HG02798 (cell line): ENCODE results near the gene SYT6.
"Not testable (repeated sequence)": the region's sequence is repeated elsewhere in the genome, so short reads cannot be mapped to it uniquely, and the experiment has no call there.

Experiments used
- ATAC-seq: cut with Tn5 transposase; IDR thresholded peaks from one replicate; pipeline ENCODE4 v1.9.1; 2021; ENCODE audit warnings: mild to moderate bottlenecking; ENCODE audit not compliant: unreplicated experiment, poor library complexity

The SYT6 gene

GRCh38 chr1:114077188-114077587 lies 76.5 kb downstream of the SYT6 start:
- no peak for ATAC-seq

DNA sequence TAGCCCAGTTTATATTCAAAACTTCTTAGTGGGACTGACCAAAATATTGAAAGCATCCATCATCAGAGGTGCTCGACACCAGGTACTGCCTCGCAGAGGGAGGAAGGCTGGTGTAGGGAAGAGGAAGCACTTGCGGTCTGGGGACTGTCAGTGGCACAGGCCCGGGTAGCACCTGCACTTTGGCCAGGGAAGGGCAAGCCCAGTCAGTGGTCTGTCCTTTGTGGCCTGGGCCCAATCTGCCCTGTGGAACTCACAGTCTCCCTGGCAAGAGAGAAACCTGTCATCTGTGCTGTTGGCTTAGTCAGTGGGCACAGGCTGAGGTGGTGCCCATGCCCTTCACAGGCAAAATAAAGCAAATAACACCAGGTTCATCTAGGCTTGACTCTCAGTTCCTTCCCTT lies 77.4 kb downstream of the SYT6 start:
- ATAC-seq, result peak; percentile 42

DNA sequence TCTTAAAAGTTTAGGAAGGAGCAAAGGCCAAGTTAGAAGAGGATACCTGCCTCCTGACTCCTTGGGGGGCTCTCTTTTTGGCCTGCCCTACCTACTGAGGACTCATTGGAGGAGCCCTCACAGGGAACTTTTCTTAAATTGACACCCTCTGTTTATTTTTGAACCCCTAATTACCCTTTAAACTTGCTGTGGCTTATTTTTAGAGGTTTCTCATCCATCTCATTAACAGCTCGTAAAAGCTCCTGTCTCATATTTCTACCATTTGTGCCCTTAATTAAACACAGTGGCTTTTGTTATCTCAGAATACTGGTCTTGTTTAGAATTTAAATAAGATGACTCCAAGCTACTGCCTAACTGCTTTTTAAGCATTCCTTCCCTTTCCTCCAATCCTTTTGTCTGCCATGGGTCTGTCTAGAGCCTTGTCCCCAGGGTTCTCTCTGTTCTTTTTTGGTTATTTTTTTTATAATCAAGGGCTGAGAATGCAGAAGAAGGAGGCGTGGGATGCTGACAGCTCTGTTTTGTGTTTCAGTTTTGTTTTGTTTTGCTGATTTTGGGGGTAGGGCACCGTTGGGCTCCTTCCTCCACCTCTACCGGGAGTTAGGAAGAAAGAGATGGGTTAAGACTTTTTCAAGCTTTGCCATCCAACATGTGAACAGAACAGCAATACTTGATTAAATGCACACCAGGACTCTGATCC lies 78.0 kb downstream of the SYT6 start:
- ATAC-seq, result peak; percentile 62

DNA sequence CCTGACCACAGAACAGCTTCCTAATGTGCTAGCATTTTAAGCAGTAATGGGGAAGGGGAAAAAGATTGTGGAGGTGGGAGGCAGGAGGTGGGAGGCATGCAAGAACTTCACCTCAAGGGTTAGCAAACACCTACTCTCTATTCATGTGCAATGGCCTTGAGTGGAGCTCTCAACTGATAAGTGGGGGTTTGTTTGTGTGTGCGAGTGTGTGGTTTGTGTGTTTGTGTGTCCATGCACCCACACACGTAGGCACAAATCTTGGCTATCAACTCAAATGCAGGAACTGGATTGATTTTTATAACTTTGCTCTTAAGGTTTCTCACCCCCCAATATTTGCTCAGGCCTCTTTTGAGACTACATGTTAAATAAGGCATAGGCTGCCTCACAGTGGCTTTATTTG lies 78.6 kb downstream of the SYT6 start:
- ATAC-seq, result no peak

GRCh38 chr1:114072246-114072645 lies 81.4 kb downstream of the SYT6 start:
- no peak for ATAC-seq

GRCh38 chr1:114069762-114070161 lies 83.9 kb downstream of the SYT6 start:
- ATAC-seq, result not testable (repeated sequence)

GRCh38 chr1:114068684-114069083 lies 85.0 kb downstream of the SYT6 start:
- not testable (repeated sequence) for ATAC-seq

DNA sequence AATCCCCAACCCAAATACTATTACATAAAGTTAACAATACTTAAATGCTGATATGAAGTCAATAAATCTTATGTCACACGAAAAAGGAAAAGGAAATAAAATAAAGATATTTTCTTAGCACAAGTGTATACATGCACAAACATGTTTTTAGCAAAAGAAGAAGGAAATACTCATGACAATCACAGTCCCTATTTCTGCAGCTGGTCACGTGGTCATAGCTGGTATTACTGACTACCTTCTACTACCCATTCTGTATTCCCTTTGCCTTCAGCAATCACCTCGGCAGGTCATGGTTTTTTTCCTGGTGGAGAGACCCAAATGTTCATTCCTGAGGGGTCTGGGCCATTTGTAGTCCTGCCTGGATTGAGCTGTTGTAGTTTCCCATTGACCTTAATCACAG lies 88.0 kb downstream of the SYT6 start:
- ATAC-seq, result not testable (repeated sequence)

- ATAC-seq, result no peak
Measured at GRCh38 chr1:114063544-114063943, 90.1 kb downstream of the SYT6 start.

DNA sequence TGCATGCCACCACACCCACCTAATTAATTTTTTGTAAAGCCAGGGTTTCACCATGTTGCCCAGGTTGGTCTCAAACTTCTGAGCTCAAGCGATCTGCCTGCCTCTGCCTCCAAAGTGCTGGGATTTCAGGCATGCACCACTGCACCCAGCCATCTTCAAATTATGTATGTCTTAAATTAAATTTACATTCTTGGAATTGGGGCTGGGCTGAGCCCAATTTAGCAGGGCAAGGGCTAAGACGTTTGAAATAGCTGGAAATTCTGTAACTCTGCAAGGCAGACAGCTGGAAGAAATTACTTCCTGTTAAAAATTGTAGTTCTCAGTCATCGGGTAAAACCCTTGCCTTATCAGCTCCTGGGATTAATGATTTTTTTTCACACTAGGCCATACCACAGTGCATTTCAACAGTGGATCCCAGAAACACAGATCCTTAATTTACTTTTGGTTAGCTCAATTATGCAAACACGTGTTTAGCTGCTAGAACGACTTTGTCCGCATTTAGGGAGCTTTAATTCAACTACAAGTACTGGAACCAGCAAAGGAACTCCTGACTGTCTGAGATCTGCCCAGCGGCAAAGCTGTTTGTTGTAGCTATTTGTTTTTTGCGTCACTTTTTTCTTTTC lies 91.1 kb downstream of the SYT6 start:
- no peak for ATAC-seq

DNA sequence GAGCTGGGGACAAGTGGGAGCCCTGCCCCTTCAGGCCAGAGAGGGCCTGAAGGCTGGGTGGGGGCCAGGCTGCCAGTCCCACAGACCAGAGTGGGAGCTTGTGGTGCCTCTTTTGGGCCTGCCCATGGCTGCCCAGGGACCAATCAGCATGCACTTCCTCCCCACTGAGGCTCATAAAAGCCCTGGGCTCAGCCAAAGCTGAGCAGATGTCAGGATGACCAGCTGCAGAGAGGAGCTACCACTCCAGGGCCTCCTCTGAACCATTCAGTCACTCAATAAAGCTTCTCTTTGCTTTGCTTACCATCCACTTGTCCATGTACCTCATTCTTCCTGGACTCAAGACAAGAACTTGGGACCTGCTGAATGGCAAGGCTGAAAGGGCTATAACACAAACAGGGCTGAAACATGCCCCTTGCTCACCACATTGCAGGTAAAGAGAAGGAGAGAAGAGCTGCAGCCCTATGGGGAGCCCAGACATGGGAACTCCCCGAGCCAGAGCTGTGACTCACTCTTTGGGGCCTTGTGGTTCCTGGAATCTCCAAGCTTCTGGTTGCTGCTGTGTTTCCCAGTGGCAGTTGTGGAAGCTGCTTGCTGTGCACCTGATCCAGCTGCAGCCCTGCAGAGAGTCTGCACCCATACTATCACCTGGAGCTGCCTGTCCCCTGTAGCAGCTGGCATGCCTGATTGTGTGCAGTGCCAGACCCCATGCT lies 92.4 kb downstream of the SYT6 start:
- ATAC-seq, result no peak

DNA sequence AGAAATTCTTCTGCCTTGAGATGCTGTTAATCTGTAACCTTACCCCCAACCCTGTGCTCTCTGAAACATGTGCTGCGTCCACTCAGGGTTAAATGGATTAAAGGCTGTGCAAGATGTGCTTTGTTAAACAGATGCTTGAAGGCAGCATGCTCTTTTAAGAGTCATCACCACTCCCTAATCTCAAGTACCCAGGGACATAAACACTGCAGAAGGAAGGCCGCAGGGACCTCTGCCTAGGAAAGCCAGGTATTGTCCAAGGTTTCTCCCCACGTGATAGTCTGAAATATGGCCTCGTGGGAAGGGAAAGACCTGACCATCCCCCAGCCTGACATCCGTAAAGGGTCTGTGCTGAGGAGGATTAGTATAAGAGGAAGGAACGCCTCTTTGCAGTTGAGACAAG lies 95.4 kb downstream of the SYT6 start:
- ATAC-seq, result not testable (repeated sequence)

DNA sequence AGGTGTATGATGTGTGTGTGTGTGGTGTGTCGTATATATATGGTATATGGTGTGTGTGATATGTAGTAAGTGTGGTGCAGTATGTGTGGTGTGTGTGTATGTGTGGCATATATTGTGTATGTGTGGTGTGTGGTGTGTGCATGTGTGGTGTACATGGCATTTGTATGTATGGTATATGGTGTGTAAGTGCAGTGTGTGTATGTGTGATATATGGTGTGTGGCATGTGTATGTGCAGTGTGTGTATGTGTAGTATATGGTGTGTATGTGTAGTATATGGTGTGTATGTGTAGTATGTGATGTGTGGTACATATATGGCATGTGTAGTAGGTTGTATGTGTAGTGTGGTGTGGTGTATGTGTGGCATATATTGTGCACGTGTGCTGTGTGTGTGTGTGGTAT lies 99.5 kb downstream of the SYT6 start:
- no peak for ATAC-seq

GRCh38 chr1:114048232-114048631 lies 105.4 kb downstream of the SYT6 start:
- ATAC-seq, result no peak

DNA sequence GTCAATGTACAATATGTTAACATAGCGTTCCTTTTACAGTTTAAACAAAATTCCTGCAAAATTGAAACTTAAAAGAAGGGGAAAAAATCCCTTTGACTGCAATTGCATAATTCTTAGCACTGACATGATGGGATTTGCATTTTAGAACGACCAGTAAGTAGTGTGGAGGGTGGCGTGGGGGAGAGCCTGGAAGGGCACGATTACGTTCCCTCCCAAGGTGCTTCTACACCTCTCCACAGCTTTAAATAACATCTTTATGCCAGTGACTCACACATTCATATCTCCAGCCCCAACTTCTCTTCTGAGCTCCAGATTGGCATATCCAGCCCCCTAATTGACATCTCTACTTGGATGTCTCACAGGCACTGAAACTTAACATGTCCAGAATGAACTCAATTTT lies 110.1 kb downstream of the SYT6 start:
- no peak for ATAC-seq

- no peak for ATAC-seq
Measured at GRCh38 chr1:114043054-114043453, 110.6 kb downstream of the SYT6 start.

- ATAC-seq, result no peak
Measured at GRCh38 chr1:114040273-114041015, 113.2 kb downstream of the SYT6 start.
